Neutrophil (primary cell): ENCODE data around the gene CACHD1.

Experiments
- H3K27ac ChIP-seq: fragments of 200-600 bp; sonication (generic); 2 replicates; pipeline ENCODE4 v1.5.1; 2016; ENCODE audit warnings: mild to moderate bottlenecking, moderate library complexity
- H3K27me3 ChIP-seq: fragments of 200-600 bp; sonication (generic); 2 replicates; pipeline ENCODE4 v1.6.0; 2016; ENCODE audit warnings: mild to moderate bottlenecking
- H3K36me3 ChIP-seq: fragments of 200-600 bp; sonication (generic); 2 replicates; pipeline ENCODE4 v1.5.1; 2017
- H3K4me1 ChIP-seq, 2 experiments: fragments of 200-600 bp in 1 of 2; sonication (generic) in 1 of 2; 1 replicate in 1 of 2; 2 replicates in 1 of 2; pipeline versions ENCODE4 v1.5.1 to v1.6.1; 2013 to 2016; ENCODE audit warnings: low read depth in 1 of 2, low read length in 1 of 2, mild to moderate bottlenecking in 1 of 2, moderate library complexity in 1 of 2; ENCODE audit not compliant: control insufficient read depth in 1 of 2, insufficient read depth in 1 of 2
- H3K4me3 ChIP-seq, 2 experiments: fragments of 200-600 bp in 1 of 2; sonication (generic) in 1 of 2; 1 replicate in 1 of 2; 2 replicates in 1 of 2; pipeline ENCODE4 v1.5.1; 2013 to 2016; ENCODE audit warnings: low read depth in 1 of 2, low read length in 1 of 2, mild to moderate bottlenecking in 1 of 2, moderate library complexity in 1 of 2
- H3K9me3 ChIP-seq: fragments of 200-600 bp; sonication (generic); 2 replicates; pipeline ENCODE4 v1.5.1; 2016
- TF ChIP-seq, protein P1 (sequence below): fragments of 200-600 bp; sonication (generic); IDR thresholded peaks from 2 replicates; pipeline ENCODE4 v1.5.1; 2016; ENCODE audit warnings: antibody characterized with exemption

The CACHD1 gene

DNA sequence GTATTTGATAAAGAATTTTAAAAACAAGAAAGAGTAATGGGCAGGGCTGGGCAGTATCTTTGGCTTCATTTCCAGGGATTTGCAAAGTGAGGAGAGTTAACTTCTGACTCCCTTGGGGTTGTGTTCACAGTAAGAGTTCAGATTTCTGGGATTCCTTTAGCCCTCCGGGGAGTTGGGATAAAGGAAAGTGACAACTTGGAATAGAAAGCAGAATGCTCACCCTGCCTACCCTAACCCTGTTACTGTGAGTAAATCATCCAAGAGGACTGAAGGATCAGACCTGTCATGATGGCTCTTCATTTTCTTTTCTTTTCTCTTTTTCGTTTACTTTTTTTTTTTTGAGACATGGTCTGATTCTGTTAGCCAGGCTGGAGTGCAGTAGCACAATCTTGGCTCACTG lies 76.1 kb downstream of the CACHD1 start:
- TF ChIP-seq, protein P1, sequence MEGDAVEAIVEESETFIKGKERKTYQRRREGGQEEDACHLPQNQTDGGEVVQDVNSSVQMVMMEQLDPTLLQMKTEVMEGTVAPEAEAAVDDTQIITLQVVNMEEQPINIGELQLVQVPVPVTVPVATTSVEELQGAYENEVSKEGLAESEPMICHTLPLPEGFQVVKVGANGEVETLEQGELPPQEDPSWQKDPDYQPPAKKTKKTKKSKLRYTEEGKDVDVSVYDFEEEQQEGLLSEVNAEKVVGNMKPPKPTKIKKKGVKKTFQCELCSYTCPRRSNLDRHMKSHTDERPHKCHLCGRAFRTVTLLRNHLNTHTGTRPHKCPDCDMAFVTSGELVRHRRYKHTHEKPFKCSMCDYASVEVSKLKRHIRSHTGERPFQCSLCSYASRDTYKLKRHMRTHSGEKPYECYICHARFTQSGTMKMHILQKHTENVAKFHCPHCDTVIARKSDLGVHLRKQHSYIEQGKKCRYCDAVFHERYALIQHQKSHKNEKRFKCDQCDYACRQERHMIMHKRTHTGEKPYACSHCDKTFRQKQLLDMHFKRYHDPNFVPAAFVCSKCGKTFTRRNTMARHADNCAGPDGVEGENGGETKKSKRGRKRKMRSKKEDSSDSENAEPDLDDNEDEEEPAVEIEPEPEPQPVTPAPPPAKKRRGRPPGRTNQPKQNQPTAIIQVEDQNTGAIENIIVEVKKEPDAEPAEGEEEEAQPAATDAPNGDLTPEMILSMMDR = no peak
- Histone ChIP-seq H3K27ac (no peak overlapping the region), H3K27me3 (no peaks in the 10 kb centered on the region), H3K4me3 (no peak overlapping the region), H3K36me3 (no peaks in the 10 kb centered on the region), H3K4me1 (no peaks in the 10 kb centered on the region), H3K9me3 (no peaks in the 10 kb centered on the region)

DNA sequence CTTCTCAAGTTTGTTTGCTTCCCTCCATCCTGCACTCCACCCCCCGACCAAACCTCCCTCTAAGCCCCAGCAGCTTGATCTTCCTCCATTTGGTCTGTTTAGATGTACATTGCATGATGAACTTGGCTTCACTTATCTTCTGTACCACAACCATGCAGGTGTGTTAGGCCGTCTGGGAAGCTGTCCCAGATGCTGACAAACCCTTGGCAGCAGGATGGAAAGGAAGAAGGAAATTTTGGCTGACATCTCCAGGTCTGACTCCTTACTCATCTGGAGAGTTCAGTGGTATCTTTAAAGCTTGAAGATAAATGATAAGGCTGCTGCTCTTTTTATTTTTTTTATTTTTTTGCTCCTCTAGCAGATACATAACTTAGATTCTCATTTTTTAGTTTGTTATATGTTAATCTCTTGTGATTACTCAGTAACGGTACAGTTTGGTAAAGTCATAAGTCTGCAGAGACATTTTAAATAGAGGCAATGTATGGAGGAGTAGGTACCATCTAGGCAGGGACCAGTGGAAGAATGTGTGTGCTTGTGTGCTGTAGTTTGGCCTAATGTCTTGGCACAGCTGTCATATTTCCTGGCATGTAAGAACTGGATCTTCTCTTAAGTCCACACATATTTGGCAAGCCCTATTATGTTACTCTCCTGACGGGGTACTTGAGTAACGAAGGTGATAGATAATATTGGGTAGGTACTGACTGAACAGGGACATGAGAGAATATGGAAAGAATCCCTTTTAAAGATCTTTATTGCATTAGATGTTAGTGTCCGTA lies 79.7 kb downstream of the CACHD1 start:
- H3K27ac ChIP-seq = no peak overlapping the region
- H3K9me3 ChIP-seq = no peaks in the 10 kb centered on the region
- no peaks in the 10 kb centered on the region for H3K36me3 ChIP-seq
- TF ChIP-seq, protein P1 = no peak
- H3K4me3 ChIP-seq = no peak overlapping the region
- H3K4me1 ChIP-seq = no peaks in the 10 kb centered on the region
- no peaks in the 10 kb centered on the region for H3K27me3 ChIP-seq

- H3K9me3 ChIP-seq = no peaks in the 10 kb centered on the region
- H3K36me3 ChIP-seq = no peaks in the 10 kb centered on the region
- H3K4me1 ChIP-seq = no peaks in the 10 kb centered on the region
- no peak overlapping the region for H3K4me3 ChIP-seq
- TF ChIP-seq, protein P1 = no peak
- no peak overlapping the region for H3K27ac ChIP-seq
- no peaks in the 10 kb centered on the region for H3K27me3 ChIP-seq
These were observed 80.6 kb downstream of the CACHD1 start for GRCh38 chr1:64550510-64550909.

GRCh38 chr1:64550946-64551605 lies 81.1 kb downstream of the CACHD1 start:
- Histone ChIP-seq H3K27me3 (no peaks in the 10 kb centered on the region), H3K36me3 (no peaks in the 10 kb centered on the region), H3K4me1 (no peaks in the 10 kb centered on the region), H3K9me3 (no peaks in the 10 kb centered on the region), H3K27ac (no peak overlapping the region), H3K4me3 (no peak overlapping the region)
- TF ChIP-seq, protein P1 = no peak

DNA sequence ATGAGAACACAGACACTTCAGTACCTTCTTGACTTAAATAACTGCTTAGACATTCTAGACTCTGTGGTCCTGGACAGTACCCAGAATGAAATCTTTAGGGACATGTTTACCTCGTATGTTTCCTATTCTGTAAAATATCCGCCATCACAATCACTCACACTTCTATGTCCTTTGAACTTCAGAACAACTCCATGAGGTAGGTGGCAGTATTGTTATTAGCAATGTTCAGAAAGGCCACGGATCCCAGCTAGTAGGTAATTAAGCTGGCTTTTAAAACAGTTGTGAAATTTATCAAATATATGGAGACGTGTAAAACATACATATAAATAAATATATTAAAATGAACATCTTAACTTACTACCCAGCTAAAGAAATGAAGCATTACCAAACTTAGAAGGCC lies 83.4 kb downstream of the CACHD1 start:
- TF ChIP-seq, protein P1 = no peak
- Histone ChIP-seq H3K4me3 (no peak overlapping the region), H3K4me1 (no peaks in the 10 kb centered on the region), H3K27me3 (no peaks in the 10 kb centered on the region), H3K36me3 (no peaks in the 10 kb centered on the region), H3K9me3 (no peaks in the 10 kb centered on the region), H3K27ac (no peak overlapping the region)
